HEK293 (cell line): ENCODE results near the gene XPR1.

Experiments used
- AEBP2 ChIP-seq: fragments of 450-650 bp; formaldehyde crosslinking; IDR thresholded peaks from 2 replicates; pipeline ENCODE4 v1.5.1; 2016; ENCODE audit warnings: missing biosample characterization, missing genetic modification characterization, borderline replicate concordance
- SCRT2 ChIP-seq: fragments of 450-650 bp; formaldehyde crosslinking; IDR thresholded peaks from 2 replicates; pipeline ENCODE4 v1.5.1; 2016; ENCODE audit warnings: missing biosample characterization, missing genetic modification characterization
- ZNF202 ChIP-seq: fragments of 450-650 bp; formaldehyde crosslinking; IDR thresholded peaks from 2 replicates; pipeline ENCODE4 v1.5.1; 2016; ENCODE audit warnings: missing biosample characterization, missing genetic modification characterization, borderline replicate concordance
- ZNF23 ChIP-seq: fragments of 450-650 bp; formaldehyde crosslinking; IDR thresholded peaks from 2 replicates; pipeline ENCODE4 v1.5.1; 2016; ENCODE audit warnings: missing biosample characterization, missing genetic modification characterization, borderline replicate concordance
- ZNF660 ChIP-seq: fragments of 450-650 bp; IDR thresholded peaks from 2 replicates; pipeline ENCODE4 v1.5.1; 2018; ENCODE audit warnings: missing biosample characterization, mild to moderate bottlenecking, missing genetic modification characterization
- ZSCAN23 ChIP-seq: fragments of 450-650 bp; formaldehyde crosslinking; IDR thresholded peaks from 2 replicates; pipeline ENCODE4 v1.5.1; 2016; ENCODE audit warnings: missing biosample characterization, missing genetic modification characterization

GRCh38 chr1:180912801-180913565 is 281.2 kb downstream of the XPR1 start, which contains the start of gene KIAA1614:
- no peak for TF ChIP-seq ZNF23 (tag by site-specific recombination)
- no peak for TF ChIP-seq ZNF202 (tag by site-specific recombination)
- TF ChIP-seq AEBP2 (tag by site-specific recombination) = no peak
- TF ChIP-seq ZSCAN23 (tag by site-specific recombination) = no peak
- no peak for TF ChIP-seq ZNF660 (tag by site-specific recombination)
- TF ChIP-seq SCRT2 (tag by site-specific recombination) = no peak
